DMS153 treated with DMSO at 0.1 percent for 48 hours (cell line): ENCODE measurements around the gene PI4KA.
A peak's percentile ranks its signal among the peaks of the same experiment; 100 is the strongest.
"Not testable (repeated sequence)": the region's sequence is repeated elsewhere in the genome, so short reads cannot be mapped to it uniquely, and the experiment has no call there.

ENCODE experiments used
- DNase-seq: peaks from one replicate; lab custom pipeline; 2025; ENCODE audit not compliant: unreplicated experiment; lab: John Stamatoyannopoulos, UW

The PI4KA gene

GRCh38 chr22:20752104-20752741, 106.4 kb downstream of the PI4KA start:
- DNase-seq = no peak

DNA sequence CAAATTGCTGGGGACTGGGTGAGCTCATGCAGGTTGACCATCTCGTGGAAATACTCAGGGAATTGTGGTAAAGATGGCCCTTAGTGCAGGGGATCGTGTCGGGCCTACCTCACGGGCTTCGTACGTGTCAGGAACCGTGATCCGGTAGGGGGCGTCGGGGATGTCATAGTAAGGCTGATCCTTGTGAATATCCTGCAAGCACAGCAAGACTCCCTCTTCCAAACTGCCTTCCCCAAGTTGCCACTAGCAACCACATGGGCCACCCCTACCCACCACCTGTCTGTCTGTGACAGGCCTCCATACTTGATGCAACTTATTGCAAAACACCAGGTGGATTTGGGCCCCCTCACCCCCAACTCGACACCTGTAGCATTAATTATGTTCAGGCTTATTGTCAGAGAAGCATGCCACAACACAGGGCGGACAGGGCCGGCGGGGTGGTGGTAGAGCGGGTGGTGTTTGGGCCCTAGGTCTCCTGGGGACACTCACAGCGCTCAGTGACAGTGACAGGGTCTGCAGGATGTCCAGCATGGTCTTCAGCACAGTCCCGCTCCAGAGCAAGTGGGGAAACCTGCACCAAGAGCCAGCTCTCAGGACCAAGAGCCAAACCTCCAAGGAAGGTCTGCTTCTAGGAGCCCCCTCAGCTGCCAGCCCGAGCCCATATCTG, 107.3 kb downstream of the PI4KA start:
- DNase-seq = no peak

DNA sequence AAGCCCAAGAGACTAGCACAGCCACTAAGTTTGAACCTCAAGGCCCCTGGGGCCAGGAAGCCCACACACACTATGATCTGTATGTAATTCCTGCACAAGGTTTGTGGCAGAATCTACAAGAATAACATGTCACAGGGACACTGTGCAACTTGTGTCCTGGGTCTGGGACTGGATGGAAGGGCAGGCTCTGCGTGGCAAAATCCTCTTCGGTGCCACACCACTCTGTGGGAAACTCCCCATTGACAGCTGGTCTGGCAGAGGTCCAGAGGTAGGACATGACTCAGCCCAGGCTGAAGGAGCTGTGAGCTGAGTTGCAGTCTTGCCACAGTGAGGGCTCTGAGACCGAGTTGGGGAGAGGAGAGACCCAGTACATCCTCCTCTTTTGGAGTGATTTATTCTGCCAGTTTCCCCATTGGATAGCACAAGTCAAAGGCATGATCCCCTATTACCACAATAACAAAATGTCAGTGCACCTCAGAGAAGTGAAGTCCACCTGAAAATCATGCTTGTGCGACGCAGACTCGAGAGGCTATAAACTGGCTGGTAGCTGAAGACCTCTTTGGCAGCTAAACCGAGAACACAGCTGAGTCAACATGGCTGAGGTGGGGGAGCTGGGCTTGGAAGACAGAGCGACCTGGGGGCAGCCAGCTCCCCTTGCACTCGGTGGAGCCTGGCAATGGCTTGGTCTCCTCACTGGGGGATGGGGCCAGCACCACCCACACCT, 108.0 kb downstream of the PI4KA start:
- DNase-seq = no peak

DNA sequence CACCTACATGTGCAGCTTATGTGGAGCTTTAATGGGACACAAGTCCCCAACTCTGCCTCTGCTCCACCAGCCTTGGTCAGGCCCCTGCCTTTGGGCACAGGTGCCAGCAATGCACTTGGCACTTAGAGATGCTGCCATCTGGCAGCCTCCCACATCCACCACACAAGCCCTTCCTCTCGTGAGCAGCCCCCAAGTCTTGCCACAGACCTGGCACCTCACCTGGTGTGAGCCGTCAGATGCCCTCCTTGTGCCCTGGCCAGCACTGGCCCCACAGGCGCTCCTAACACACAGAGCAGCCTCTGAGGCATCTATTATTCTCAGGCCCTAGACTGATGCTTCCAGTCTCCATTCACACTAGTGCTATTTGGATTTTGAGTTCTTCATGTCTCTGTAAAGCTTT, 109.2 kb downstream of the PI4KA start:
- DNase-seq = no peak

DNA sequence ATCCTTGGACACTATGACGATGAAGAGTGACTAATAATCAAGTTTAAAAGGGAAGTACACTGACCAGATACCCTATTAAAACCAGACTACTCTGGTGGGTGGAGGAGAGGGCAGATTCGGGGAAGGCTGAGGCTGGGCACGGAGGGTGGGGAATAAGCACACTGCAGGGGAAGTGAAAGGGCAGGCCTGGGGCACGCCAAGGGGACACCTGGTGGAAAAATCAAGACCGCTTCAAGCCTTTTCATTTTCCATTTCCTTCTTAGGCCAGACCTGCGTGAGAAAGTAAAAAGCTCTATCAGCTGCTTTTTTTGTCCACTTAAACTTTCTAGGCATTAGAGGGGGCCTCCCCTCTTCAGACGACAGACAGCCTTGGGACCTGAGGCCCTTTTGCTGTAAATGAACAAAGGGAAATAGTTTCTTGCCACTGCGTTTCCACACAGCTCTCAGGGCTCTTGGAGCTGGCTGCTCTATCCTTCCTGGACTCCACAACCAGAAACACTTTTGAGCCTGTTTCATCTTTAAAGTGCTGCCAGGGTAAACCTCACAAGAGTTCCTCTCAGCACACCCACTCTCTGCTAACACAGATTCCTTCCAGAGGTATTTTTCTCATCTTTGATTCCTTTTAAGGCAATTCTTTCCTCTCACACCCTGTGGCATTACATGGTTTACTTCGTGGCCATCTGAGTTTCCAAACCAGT, 109.7 kb downstream of the PI4KA start:
- no peak for DNase-seq

GRCh38 chr22:20748082-20748481, 110.5 kb downstream of the PI4KA start:
- DNase-seq = no peak

DNA sequence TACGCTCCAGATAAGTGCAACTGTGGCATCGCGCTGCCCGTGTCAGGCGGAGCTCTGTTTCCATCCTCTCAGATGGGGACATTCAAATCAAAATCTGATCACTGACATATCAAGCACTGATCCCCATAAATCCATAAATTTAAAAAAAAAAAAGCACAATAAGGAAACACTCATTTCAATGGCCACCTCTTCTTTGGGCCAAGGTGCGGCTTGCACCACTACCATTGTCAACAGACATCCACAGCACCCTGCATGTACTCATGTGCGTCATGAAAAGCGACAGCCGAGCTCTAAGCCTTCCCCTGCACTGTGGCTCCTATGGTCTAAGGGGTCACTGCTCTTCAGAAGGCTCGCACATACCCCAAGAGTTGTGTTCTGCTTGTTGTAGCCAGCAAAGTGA, 111.4 kb downstream of the PI4KA start:
- no peak for DNase-seq

DNA sequence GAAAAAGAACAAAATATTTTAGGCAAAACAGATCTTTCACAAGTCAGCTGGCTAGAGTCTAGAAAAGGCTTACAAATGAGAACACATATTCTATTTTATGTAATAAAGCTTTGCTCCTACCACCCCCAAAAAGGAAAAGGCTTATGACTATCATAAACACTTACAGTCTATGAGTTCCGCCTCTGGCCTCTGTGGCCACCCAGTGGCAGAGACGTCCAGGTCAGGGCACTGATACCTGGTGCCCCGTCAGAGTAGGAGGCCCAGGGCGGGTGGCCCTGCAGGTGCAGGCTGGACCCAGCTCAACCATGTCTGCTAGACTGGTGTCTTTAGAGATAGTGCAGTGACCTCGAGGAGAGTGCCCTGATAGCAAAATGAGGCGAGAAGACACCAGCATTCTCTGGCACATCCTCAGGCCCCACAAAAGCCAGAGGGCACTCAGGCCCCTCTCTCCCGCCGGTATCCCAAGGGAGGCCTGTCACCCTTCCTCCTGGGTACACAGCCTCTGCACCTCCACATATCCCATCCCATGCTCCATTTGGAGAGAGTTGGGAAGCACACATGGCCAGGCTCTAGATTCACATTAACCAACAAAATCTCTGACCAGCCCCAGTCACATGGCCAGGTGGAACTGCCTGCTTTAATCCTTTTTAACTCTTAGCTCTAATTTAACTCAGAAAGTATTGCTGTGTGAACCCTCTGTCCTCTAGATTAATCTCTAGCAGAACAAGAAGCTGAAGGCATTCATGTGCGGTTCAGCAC, 112.0 kb downstream of the PI4KA start:
- no peak for DNase-seq

GRCh38 chr22:20745119-20745518, 113.5 kb downstream of the PI4KA start:
- DNase-seq = no peak

- no peak for DNase-seq
These were observed 114.2 kb downstream of the PI4KA start for GRCh38 chr22:20744456-20744855.

DNA sequence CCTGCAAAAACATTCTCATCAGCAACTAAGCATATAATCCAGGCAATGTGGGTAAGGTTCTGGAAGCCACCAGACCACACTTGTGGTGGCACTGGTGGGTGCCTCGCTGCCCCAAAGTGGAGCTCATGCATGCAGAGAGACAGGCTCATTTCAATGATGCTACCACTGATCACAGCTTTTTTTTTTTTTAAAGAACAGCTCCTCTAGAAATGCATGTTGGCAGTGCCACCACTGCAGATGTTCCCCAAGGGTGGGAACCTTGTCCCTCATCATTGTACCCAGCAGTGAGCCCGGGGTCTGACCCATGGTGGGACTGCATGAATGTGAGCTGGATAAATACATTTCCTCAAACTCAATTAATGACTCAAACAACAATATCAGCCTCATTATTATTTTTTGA, 115.8 kb downstream of the PI4KA start:
- DNase-seq = no peak

GRCh38 chr22:20741634-20742581, 116.7 kb downstream of the PI4KA start:
- DNase-seq = peak; percentile 31

GRCh38 chr22:20741008-20741633, 117.5 kb downstream of the PI4KA start:
- no peak for DNase-seq

- DNase-seq = no peak
These were observed 118.2 kb downstream of the PI4KA start for GRCh38 chr22:20740222-20740951.

DNA sequence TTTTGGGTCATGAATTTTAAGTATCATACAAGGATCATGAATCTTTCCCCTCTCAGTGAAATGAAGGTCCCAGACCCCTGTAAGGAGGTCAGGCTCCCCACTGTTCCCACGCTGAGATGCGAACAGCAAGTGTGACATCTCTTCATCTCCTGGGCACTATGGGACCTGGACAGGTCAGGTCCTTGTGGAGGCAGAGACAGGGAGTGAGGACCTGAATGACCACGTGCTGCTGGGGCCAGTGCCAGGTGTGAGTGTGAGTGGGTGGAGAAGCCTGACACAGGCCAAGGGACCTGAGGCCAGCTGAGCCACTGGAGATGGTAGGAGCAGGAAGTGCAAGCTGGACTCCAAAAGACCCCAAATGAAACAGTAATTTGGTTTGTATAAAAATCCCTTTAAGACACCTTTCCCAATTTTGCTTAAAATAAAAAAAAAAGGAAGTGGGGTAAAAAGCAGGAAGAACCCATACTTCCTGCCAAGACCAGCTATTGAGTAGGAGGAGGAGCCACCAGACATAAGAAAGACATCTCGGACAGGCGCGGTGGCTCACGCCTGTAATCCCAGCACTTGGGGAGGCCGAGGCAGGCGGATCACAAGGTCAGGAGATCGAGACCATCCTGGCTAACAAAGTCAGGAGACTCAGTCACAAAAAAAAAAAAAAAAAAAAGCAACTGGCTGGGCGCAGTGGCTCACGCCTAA, 120.1 kb downstream of the PI4KA start:
- DNase-seq = no peak

DNA sequence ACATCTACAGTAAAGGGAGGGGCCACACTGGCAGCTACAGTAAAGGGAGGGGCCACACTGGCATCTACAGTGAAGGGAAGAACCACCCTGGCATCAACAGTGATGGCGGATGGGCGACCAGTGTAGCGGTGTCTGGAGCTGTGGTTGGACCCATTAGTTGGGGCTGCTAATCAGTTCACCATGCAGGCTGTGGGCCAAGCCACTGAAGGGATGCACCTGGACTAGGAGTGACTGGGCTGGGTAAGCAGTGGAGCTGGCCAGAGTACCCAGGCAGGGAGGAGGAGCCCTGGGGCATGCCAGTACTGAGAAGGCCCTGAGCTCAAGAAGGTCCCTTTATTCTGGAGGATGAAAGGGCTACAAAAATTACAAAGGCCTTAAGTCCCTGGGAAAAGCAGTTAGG, 121.7 kb downstream of the PI4KA start:
- DNase-seq = not testable (repeated sequence)

GRCh38 chr22:20735356-20736162, 123.1 kb downstream of the PI4KA start:
- DNase-seq = not testable (repeated sequence)
